GM21390 (cell line): Measurements from ENCODE around the gene SETBP1.
A peak's percentile ranks its signal among the peaks of the same experiment; 100 is the strongest.

Experiments used
- ATAC-seq: cut with Tn5 transposase; IDR thresholded peaks from one replicate; pipeline ENCODE4 v1.9.1; 2021; ENCODE audit not compliant: unreplicated experiment

SETBP1 gene

DNA sequence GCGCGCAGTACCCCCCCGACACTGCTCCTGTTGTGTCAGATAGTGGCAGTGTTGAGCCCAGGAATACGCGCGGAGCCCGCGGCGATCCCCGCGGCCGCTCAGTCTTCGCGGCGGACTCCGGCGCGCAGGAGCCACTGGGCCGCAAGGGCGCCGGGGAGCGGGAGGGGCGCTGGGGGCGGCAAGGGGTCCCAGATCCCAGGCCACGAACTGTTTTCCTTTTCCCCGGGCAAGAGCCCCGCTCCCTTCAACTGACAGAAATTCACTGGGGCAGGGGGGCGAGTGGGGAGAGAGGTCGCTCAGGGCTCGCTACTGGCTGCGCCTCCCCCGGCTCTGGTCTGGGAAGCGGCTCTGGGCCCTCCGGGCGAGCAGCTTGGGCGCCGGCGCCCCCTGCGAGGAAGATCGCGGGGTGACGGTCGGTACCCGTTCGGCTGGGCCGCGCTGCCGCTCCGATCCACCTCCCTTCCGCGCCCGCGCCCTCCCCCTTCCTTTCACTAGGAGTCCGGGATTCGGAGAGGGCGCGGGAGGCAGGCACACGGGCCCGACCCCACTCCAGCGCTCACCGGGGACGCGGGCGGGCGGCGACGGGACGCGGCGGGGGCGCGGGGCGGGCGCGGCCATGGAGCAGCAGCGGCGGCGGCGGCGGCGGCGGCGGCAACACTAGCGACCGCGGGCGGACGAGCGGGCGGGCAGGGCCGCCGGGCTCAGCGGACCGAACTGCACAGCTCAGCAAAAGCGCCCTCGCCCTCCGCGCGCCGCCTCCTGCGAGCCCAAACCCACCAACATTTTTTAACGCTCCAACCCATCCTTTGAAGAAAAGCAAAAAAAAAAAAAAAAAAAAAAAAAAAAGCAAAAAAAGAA lies 1.4 kb upstream of the SETBP1 start:
- ATAC-seq = peak; percentile 87

DNA sequence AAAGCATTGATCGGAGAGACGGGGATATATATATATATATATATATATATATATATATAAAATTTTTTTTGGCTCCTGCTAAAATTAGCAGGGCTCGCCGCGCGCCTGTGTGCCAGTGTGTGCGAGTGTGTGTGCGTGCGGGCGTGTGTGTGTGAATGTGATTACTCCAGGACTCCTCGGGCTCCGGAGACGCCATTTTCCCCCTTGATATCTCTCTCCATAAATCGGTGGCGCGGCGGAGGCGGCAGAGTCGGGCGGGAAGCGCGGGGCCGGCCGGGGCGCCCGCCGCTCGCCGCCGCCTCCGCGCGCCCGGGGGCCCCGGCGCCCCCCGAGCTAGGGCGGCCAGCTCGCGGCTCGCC lies 795 bp upstream of the SETBP1 start:
- ATAC-seq = peak; percentile 12

GRCh38 chr18:44681076-44681970 lies 635 bp downstream of the SETBP1 start:
- no peak for ATAC-seq

DNA sequence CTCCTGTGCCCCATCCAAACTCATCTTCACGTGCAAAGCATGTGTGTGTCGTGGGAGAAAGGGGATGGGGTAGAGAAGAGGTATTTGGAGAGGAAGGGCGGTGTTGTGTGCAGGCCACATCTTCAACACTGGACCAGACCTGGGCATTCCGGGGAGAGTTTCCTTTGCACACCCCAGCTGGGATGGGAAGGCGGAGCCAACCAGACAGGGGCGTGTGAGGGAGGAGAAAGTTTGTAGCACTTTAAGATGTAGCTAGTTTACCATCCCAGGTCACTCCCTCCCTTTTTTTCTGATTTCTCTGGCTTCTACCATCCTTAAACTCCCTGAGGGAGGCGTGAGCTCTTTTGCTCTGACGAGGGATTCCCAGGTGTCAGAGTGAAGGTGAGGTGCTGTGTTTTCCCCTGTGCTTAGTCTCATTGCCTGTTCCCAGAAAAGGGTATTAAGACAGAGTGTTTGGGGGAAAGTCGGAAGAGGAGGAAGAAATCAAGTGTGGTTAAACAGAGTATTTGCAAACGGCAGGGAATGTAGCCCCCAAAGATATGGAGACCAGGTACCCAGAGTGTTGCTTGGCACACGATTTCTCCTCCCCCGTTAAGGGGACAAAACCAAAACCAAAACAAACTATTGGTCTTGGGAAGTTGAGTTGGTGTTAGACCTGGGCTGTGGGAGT lies 1.6 kb downstream of the SETBP1 start:
- no peak for ATAC-seq

DNA sequence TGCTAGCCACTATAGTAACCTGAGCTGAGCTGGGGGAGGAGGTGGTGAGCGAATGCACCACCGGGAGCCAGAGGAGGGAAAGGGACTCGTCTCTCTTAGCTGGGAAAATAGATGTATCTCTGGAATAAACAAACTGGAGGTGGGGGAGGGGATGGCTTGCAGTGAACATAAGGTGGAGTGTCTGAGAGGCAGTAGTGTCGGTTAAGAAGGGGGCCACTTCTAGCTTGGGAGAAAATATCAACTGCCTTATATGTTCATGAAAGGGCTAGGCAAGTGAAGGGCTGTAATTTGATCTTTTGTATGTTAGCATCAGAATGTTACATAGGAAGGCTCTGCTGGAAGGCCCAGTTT lies 2.2 kb downstream of the SETBP1 start:
- no peak for ATAC-seq

GRCh38 chr18:44683556-44683955 lies 2.9 kb downstream of the SETBP1 start:
- no peak for ATAC-seq

DNA sequence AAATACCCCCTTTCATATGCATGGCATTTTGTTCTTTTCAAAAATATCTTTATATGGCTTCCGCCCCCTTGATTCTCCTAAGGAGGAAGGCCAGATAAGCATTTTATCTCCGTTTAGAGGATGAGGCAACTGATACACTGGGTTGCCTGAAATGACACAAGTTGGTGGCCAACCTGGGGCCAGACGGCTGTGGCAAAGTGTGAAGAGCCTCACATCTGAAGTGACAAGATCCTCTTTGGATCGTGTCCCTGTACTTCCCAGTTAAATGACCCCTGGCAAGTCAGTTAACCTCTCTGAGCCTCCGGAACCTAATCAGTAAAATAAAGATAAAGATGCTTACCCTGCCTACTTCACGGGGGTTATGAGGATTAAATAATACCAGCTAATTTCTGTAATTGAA lies 4.6 kb downstream of the SETBP1 start:
- no peak for ATAC-seq

DNA sequence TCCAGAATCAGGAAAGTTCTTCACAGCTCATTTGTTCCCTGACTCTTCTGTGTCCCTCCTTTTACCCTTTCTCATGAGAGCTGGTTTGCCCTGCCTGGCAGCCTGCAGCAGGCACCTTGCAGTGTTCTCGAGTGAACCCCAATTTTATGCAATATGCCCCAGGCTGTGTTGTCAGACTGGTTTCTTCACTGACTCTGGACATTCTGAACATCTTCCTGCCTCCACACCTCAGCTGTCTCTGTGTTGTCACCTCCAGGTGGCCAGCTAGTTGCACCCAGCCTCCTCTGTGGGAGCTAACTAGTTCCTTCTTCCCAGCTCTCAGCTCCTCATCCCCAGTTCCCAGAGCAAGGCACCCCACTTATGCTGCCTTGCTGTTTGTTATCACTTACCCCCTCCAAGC lies 5.5 kb downstream of the SETBP1 start:
- no peak for ATAC-seq

DNA sequence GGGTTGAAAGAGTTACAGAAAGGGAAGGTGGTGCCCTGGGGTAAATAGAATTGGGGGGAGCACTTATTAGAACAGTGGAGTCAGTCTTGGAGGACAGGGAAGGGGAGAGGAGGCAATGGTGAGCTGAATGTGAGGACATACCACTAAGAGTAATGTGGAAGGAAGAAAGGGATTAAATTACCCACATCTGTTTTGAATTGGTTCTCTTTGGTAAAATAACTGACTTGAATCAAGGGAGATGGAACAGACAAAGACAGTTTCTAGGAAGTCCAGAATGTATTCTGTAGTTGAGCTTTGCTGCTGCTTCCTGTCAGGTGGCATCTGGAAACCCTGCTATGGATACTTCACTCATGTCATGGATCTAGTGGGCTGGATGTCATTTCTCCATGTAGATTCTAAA lies 6.7 kb downstream of the SETBP1 start:
- no peak for ATAC-seq

DNA sequence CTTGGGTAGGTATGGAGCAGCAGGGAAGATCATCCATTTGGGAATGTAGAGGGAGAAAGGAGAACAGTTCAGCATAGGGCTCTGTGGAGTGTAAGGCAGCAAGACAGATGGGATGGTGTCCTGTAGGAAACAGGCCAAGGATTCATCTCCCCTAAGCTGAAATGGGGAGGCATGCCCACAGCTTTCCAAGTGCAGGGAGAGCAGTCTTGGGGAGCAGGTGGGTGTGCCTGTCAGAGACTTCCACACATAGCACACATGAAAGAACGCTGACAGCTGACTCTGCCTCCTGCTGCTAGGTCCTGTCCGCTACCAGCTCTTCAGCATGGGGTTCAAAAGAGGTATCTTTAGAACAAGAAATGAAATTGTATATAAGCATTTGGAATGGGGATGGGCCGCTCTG lies 9.0 kb downstream of the SETBP1 start:
- no peak for ATAC-seq

GRCh38 chr18:44691148-44691925 lies 10.6 kb downstream of the SETBP1 start:
- no peak for ATAC-seq

- ATAC-seq = no peak
These were observed 12.5 kb downstream of the SETBP1 start for GRCh38 chr18:44693030-44693784.

GRCh38 chr18:44695503-44695902 lies 14.8 kb downstream of the SETBP1 start:
- ATAC-seq = no peak

DNA sequence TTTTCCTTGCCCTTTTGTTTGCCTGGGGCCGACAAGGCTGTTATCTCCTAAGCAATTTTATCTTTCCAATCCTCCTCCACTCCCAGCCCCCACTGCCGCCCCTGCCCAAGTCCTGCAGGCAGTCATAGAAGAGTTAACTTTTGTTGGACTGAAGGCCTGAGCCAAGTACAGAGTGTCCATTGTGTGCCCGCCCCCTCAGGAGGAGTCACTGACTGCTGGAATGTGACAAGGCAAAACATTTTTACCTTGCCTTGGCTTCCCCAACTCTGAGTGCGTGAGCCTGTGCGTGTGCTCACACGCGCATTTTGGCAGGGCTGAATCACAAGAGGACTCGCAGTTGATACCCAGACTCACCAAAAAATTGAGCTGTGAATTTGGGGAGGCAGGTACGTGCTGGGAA lies 16.2 kb downstream of the SETBP1 start:
- ATAC-seq = no peak

DNA sequence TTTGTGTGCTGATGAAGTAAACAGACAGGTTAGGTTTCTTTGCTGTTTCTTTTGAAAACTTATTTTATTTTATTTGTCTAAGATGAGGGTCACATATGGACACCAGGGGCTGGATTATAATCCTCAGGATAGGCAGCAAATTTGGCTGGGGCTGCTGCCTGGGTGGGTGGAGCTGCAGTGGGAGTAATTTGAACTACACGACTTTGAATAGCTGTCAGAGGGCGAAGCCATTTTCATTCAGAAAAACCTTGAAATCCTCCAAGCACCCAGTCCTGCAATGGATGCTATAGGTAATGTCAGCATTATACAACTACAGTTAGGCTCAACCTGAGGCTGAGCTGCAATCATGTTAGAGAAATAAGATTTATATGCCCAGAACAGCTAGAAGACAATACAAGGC lies 16.6 kb downstream of the SETBP1 start:
- no peak for ATAC-seq

DNA sequence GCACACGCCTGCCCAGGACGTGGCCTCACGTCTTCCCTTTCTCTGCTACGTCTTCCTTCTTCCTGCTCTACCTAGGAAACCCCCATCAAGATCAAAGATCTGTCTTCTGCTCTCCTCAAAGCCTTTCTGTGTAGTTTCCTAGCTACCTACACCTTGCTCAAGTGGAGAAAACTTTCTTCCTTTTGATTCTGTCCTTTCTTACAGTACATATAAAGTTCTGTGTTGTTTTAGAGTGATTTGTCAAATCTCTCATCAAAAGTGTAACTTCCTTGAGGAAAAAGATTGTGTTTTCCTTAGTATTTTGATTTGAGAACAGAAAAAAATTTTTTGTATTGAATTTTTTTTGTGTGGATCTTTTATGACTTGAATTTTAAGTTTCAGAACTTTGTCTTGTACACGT lies 17.8 kb downstream of the SETBP1 start:
- no peak for ATAC-seq

DNA sequence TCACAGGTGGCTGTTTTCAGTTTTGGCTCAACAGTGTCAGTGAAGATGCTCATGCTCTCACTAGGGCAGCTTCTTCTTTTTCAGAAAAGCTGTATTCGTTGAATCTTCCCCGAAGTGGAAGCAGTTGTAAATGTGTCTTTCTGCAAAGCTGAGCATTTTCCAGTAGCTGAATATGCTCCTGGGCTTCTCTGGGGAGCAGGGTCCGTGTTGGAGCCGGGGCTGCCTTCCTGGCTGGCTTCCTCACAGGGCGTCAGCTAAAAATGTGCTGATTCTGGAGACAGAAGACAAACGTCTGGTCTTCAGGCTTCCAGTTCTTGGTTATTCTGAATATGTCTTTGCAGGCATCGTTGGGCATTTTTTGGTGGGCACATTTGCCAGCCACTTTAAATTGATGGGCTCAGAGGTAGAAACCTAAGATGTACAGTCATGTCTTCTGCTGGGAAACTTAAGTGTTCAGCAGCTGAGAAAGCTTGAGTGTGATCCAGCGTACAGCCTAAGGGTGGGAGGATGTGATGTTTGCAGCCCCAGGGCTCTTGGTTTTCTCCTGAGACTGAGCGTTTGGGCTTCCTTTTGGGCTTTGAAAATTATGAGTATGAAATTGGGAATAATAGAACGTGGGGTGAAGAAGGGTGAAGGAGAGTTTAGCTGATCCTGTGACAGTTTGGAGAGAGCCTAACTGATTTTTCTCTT lies 19.0 kb downstream of the SETBP1 start:
- no peak for ATAC-seq

DNA sequence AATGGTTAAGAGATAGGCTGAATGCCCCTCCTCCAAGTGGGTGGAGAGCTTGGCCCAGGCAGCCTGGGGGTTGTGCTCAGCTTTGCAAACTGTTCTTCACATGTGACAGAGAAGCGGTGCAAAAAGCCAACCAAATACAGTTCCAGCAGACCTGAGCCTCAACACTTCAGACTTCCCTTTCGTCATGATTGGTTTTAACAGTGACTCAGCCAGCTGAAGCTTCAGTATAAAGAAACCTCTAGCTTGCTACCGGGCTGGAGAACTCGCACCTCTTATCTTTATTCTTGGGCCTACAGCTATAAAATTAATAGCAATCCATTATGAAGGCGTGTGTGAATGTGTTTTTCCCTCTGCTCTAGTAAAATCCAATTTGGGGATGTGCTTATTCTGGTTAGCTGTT lies 20.0 kb downstream of the SETBP1 start:
- peak; percentile 54 for ATAC-seq

DNA sequence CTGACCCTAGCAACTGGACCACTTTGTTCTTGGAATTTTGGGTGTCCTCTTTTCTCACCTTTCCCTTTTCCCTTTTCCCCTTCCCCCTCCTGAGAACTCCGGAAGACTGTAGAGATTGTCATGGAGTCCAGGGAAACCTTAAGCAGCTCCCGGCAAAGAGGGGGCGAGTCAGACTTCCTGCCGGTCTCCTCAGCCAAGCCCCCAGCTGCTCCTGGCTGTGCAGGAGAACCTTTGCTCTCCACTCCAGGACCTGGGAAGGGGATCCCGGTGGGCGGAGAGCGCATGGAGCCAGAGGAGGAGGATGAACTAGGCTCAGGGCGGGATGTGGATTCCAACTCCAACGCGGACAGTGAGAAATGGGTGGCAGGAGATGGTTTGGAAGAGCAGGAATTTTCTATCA lies 20.5 kb downstream of the SETBP1 start:
- ATAC-seq = no peak

DNA sequence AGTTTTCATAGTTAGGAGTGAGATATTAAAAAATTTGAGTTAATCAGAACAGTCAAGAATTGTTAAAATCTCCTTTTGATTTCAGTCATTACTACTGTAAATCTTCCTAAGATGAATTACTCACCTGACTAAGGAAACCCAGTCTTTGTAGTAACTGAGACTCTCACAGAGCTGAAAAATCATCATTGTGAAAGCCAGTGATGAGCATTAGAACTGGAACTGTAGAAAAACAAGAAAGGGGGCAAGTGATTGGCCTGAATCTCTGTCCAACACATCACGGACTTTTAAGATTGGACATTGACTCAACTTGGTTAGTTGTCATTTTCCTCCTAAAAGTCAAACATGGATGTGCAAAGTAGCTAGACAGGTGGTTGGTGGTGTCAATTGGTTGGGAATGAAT lies 21.9 kb downstream of the SETBP1 start:
- ATAC-seq = no peak
